HL-60 (cell line): Measurements from ENCODE around the gene MICU1.
"Not testable (repeated sequence)": the region's sequence is repeated elsewhere in the genome, so short reads cannot be mapped to it uniquely, and the experiment has no call there.

Experiments used
- POLR2AphosphoS5 ChIP-seq: IDR thresholded peaks from 2 replicates; pipeline ENCODE4 v1.6.1; 2012; ENCODE audit warnings: low read depth
- TF ChIP-seq, protein P1 (sequence below): IDR thresholded peaks from one replicate; pipeline ENCODE4 v1.5.1; 2011; ENCODE audit warnings: low read length, control low read depth, inconsistent platforms; ENCODE audit not compliant: insufficient read depth

DNA sequence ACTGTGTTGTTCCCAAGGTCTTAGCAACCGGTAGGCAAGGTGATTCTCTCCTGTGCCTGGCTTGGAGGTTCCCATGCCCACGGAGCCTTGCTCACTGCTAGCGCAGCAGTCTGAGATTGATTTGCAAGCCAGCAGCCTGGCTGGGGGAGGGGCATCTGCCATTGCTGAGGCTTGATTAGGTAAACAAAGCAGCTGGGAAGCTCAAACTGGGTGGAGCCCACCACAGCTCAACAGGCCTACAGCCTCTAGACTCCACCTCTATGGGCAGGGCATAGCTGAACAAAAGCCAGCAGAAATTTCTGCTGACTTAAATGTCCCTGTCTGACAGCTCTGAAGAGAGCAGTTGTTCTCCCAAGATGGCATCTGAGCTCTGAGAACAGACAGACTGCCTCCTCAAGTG is 230.3 kb downstream of the MICU1 start:
- TF ChIP-seq, protein P1, sequence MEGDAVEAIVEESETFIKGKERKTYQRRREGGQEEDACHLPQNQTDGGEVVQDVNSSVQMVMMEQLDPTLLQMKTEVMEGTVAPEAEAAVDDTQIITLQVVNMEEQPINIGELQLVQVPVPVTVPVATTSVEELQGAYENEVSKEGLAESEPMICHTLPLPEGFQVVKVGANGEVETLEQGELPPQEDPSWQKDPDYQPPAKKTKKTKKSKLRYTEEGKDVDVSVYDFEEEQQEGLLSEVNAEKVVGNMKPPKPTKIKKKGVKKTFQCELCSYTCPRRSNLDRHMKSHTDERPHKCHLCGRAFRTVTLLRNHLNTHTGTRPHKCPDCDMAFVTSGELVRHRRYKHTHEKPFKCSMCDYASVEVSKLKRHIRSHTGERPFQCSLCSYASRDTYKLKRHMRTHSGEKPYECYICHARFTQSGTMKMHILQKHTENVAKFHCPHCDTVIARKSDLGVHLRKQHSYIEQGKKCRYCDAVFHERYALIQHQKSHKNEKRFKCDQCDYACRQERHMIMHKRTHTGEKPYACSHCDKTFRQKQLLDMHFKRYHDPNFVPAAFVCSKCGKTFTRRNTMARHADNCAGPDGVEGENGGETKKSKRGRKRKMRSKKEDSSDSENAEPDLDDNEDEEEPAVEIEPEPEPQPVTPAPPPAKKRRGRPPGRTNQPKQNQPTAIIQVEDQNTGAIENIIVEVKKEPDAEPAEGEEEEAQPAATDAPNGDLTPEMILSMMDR: not testable (repeated sequence)
- not testable (repeated sequence) for TF ChIP-seq POLR2AphosphoS5
